Fibroblast of villous mesenchyme (primary cell): ENCODE data around the gene TRIM43B. TPM values are rescaled to one million over a fixed set of nuclear protein-coding genes. Genes with fewer than 3 reads are reported as not detected.
"Not testable (repeated sequence)": the region's sequence is repeated elsewhere in the genome, so short reads cannot be mapped to it uniquely, and the experiment has no call there.

Experiments used
- DNase-seq: peaks from one replicate; pipeline ENCODE4 v3.0.0-alpha.2; 2010; ENCODE audit warnings: low read depth
- H3K4me3 ChIP-seq: 2 replicates; pipeline ENCODE4 v1.5.1; 2011; ENCODE audit warnings: low read depth, mild to moderate bottlenecking, low read length
- small RNA-seq: library from RNA; depleted of rRNA; stranded (forward); fragments of <200 nt; gene quantifications from one replicate; pipeline ENCODE3, GENCODE V24; 2012
- total RNA-seq: library from RNA; depleted of rRNA; stranded (reverse); fragments of >200 nt; gene quantifications from 2 replicates; pipeline ENCODE4 v1.2.3, GENCODE V29; 2012

The TRIM43B gene
- total RNA-seq, 1 donor, result not detected

GRCh38 chr2:95429748-95430467, 54.6 kb downstream of the TRIM43B start:
- H3K4me3 ChIP-seq, DNase-seq: not testable (repeated sequence)

DNA sequence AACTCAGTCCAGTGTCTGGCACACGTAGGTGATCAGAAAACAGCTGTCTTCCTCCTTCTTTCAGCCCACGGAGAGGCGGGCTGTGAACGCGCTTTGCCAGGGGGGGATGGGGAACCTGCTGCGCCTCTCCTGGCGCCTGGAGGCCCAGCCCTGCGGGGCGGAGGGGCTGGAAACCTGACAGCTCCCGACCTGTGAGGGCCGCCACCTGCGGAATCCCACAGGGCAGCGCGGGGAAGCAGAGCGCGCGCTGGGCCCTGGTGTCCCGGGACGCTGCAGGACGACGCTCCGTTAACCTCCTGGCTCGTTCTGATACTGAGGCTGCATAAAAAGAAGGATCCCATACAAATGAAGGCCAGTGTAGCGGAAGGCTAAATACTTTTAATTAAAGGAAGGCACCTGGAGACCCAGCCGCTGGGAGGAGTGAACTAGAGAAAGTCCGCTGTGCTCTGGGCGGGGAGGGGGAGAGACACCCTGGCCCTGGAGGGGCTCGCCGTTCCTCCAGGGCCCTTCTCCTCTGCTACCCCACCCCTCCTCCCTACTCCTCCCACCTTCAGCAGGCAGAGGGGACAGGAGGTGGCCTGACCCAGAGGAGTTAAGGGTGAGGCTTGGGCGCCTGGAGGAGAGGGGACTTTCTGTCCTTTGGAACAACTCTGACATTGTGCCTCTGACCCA, 57.2 kb downstream of the TRIM43B start:
- DNase-seq, result not testable (repeated sequence)

More for the DNA sequence above, 57.2 kb downstream of the TRIM43B start:
- not testable (repeated sequence) for H3K4me3 ChIP-seq

Small RNA genes lying within 50 kb of the gene (small RNA-seq; reads per million reads assigned to genes)
- not detected for gene AC009237.11
- not detected for gene AC133104.2

Other genes starting within 250 kb of the TRIM43B start
- under 0.01 and 0.32 TPM in 2 replicates for gene PROM2, start 210.3 kb downstream of the TRIM43B start, total RNA-seq
- 1.3 and 2.6 TPM in 2 replicates for gene KCNIP3, start 187.4 kb downstream of the TRIM43B start, total RNA-seq
- 26.3 and 28.3 TPM in 2 replicates for gene FAHD2A, start 82.0 kb downstream of the TRIM43B start, total RNA-seq
- gene TRIM43, start 107.2 kb upstream of the TRIM43B start, total RNA-seq, result under 0.01 TPM in 1 of 2 replicates, not detected in the other